ENCODE measurements around the gene IPPK.

Gene IPPK

GRCh38 chr9:92658611-92659010 is 11.3 kb downstream of the IPPK start (continued):
- TF ChIP-seq, protein P1, sequence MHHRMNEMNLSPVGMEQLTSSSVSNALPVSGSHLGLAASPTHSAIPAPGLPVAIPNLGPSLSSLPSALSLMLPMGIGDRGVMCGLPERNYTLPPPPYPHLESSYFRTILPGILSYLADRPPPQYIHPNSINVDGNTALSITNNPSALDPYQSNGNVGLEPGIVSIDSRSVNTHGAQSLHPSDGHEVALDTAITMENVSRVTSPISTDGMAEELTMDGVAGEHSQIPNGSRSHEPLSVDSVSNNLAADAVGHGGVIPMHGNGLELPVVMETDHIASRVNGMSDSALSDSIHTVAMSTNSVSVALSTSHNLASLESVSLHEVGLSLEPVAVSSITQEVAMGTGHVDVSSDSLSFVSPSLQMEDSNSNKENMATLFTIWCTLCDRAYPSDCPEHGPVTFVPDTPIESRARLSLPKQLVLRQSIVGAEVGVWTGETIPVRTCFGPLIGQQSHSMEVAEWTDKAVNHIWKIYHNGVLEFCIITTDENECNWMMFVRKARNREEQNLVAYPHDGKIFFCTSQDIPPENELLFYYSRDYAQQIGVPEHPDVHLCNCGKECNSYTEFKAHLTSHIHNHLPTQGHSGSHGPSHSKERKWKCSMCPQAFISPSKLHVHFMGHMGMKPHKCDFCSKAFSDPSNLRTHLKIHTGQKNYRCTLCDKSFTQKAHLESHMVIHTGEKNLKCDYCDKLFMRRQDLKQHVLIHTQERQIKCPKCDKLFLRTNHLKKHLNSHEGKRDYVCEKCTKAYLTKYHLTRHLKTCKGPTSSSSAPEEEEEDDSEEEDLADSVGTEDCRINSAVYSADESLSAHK (tag by site-specific recombination; IDR thresholded peaks at IDR 0.05), result no peak
- TF ChIP-seq, protein P2, sequence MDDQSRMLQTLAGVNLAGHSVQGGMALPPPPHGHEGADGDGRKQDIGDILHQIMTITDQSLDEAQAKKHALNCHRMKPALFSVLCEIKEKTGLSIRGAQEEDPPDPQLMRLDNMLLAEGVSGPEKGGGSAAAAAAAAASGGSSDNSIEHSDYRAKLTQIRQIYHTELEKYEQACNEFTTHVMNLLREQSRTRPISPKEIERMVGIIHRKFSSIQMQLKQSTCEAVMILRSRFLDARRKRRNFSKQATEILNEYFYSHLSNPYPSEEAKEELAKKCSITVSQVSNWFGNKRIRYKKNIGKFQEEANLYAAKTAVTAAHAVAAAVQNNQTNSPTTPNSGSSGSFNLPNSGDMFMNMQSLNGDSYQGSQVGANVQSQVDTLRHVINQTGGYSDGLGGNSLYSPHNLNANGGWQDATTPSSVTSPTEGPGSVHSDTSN (CRISPR knock-in tag; IDR thresholded peaks at IDR 0.05), result no peak

- TF ChIP-seq, protein P3, sequence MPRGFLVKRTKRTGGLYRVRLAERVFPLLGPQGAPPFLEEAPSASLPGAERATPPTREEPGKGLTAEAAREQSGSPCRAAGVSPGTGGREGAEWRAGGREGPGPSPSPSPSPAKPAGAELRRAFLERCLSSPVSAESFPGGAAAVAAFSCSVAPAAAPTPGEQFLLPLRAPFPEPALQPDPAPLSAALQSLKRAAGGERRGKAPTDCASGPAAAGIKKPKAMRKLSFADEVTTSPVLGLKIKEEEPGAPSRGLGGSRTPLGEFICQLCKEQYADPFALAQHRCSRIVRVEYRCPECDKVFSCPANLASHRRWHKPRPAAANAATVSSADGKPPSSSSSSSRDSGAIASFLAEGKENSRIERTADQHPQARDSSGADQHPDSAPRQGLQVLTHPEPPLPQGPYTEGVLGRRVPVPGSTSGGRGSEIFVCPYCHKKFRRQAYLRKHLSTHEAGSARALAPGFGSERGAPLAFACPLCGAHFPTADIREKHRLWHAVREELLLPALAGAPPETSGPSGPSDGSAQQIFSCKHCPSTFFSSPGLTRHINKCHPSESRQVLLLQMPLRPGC (tag by site-specific recombination; IDR thresholded peaks at IDR 0.05), result no peak
- TF ChIP-seq ZNF654 (tag by site-specific recombination; IDR thresholded peaks at IDR 0.05; ENCODE audit: low read depth) (no peak), ZSCAN16 (tag by site-specific recombination; IDR thresholded peaks at IDR 0.05) (no peak), ZNF114 (tag by site-specific recombination; IDR thresholded peaks at IDR 0.05) (no peak), YY1 (tag by site-specific recombination; IDR thresholded peaks at IDR 0.05) (no peak), ZNF169 (tag by site-specific recombination; IDR thresholded peaks at IDR 0.05) (no peak), ZNF362 (tag by site-specific recombination; IDR thresholded peaks at IDR 0.05) (no peak), SCRT1 (tag by site-specific recombination; IDR thresholded peaks at IDR 0.05; ENCODE audit: borderline replicate concordance) (no peak), GFI1B (tag by site-specific recombination; IDR thresholded peaks at IDR 0.05) (no peak), ZFHX2 (tag by site-specific recombination; conservative IDR thresholded peaks at IDR 0.05) (no peak), KLF16 (tag by site-specific recombination; IDR thresholded peaks at IDR 0.05) (no peak), ZFP41 (tag by site-specific recombination; IDR thresholded peaks at IDR 0.05; ENCODE audit: borderline replicate concordance) (no peak), ZNF776 (tag by site-specific recombination; IDR thresholded peaks at IDR 0.05; ENCODE audit: borderline replicate concordance) (no peak), ZNF211 (tag by site-specific recombination; IDR thresholded peaks at IDR 0.05; ENCODE audit: low read depth) (no peak)
- TF ChIP-seq, protein P4, sequence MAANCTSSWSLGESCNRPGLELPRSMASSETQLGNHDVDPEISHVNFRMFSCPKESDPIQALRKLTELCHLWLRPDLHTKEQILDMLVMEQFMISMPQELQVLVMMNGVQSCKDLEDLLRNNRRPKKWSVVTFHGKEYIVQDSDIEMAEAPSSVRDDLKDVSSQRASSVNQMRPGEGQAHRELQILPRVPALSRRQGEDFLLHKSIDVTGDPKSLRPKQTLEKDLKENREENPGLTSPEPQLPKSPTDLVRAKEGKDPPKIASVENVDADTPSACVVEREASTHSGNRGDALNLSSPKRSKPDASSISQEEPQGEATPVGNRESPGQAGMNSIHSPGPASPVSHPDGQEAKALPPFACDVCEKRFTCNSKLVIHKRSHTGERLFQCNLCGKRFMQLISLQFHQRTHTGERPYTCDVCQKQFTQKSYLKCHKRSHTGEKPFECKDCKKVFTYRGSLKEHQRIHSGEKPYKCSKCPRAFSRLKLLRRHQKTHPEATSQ (tag by site-specific recombination; IDR thresholded peaks at IDR 0.05), result no peak
- TF ChIP-seq, protein P5, sequence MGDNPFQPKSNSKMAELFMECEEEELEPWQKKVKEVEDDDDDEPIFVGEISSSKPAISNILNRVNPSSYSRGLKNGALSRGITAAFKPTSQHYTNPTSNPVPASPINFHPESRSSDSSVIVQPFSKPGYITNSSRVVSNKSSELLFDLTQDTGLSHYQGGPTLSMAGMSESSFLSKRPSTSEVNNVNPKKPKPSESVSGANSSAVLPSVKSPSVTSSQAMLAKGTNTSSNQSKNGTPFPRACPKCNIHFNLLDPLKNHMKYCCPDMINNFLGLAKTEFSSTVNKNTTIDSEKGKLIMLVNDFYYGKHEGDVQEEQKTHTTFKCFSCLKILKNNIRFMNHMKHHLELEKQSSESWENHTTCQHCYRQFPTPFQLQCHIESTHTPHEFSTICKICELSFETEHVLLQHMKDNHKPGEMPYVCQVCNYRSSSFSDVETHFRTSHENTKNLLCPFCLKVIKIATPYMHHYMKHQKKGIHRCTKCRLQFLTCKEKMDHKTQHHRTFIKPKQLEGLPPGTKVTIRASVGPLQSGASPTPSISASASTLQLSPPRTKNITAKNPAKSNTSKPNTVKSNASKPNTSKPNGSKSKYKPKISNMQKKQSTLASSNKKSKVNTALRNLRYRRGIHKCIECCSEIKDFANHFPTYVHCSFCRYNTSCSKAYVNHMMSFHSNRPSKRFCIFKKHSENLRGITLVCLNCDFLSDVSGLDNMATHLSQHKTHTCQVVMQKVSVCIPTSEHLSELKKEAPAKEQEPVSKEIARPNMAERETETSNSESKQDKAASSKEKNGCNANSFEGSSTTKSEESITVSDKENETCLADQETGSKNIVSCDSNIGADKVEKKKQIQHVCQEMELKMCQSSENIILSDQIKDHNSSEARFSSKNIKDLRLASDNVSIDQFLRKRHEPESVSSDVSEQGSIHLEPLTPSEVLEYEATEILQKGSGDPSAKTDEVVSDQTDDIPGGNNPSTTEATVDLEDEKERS (tag by site-specific recombination; IDR thresholded peaks at IDR 0.05), result no peak
- Histone ChIP-seq H3K27ac (ENCODE audit: extremely low read depth, low read depth, low read length) (no peak overlapping the region), H3K9me3 (ENCODE audit: control insufficient read depth, insufficient read depth, low read depth, low read length) (no peaks in the 10 kb centered on the region), H3K4me1 (ENCODE audit: control insufficient read depth, insufficient read depth, low read length) (peaks cover 5% of the 10 kb centered on the region; the same call in 1 of the 2 replicates), H3K36me3 (ENCODE audit: control insufficient read depth in 2 of 2, insufficient read depth in 1 of 2, low read length in 2 of 2) (peaks cover 0 to 54% of the 10 kb centered on the region in 2 experiments; a peak in 1 of 3 replicates), H3K4me3 (ENCODE audit: low read depth, low read length) (no peak overlapping the region)
- CTCF ChIA-PET, result interaction anchor here (0.5 to 1.5 kb wide), 2 partner anchors 509 to 520 kb away, joined by 4 read pairs; no protein-coding TSS in a partner anchor
- POLR2A ChIA-PET, result no interaction called here
Observed at GRCh38 chr9:92658176-92658575, 11.8 kb downstream of the IPPK start.

All from HEK293 (cell line).